GM18520 (cell line): Measurements from ENCODE around the gene MED26.
"Not testable (repeated sequence)": the region's sequence is repeated elsewhere in the genome, so short reads cannot be mapped to it uniquely, and the experiment has no call there.

Experiments
- ATAC-seq: cut with Tn5 transposase; IDR thresholded peaks from one replicate; pipeline ENCODE4 v1.9.1; 2021; ENCODE audit not compliant: unreplicated experiment

Gene MED26, protein sequence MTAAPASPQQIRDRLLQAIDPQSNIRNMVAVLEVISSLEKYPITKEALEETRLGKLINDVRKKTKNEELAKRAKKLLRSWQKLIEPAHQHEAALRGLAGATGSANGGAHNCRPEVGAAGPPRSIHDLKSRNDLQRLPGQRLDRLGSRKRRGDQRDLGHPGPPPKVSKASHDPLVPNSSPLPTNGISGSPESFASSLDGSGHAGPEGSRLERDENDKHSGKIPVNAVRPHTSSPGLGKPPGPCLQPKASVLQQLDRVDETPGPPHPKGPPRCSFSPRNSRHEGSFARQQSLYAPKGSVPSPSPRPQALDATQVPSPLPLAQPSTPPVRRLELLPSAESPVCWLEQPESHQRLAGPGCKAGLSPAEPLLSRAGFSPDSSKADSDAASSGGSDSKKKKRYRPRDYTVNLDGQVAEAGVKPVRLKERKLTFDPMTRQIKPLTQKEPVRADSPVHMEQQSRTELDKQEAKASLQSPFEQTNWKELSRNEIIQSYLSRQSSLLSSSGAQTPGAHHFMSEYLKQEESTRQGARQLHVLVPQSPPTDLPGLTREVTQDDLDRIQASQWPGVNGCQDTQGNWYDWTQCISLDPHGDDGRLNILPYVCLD

DNA sequence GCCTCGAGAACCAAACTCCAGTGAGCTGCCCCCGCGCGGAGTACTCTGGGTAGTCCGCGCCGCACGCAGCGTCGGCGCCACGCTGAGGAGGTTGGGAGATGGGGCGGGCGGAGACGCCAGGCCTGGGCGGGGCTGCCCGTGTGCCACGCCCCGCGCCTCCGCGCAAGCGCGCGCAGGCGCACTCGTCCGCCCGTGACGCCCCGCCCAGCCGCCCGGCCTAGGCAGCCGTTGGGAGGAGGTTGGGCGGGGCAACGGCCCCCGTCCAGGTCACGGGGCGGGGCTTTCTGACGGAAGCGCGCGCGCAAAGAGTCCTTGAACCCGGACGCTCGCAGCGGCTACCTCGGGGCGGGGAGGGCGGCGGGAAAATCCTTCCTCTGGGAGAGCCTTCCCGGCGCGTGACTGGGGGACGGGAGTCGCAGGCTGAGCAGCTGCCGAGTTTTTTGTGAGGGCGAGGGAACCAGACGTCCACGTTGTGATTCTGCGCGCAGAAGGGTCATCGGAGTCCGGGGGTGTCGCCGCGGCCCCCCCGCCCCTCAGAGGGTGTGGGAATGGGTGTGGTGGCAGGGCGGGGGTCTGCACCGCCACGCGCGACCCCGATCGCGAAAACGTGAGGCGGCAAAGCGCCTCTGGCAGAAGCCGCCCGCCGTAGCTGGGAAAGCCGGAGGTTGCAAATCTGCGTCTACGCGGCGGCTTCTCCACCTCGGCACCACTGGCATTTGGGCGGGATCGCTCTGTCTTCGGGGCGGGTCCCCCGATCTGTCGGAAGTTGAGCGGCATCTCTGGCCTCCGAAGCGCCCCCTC, at the start of gene MED26:
TSS of gene MED26 (minus strand) at position 22 of the 801 bp plus-strand sequence. CDS start 261 bp downstream, outside the sequence.
- peak; percentile 87 for ATAC-seq

DNA sequence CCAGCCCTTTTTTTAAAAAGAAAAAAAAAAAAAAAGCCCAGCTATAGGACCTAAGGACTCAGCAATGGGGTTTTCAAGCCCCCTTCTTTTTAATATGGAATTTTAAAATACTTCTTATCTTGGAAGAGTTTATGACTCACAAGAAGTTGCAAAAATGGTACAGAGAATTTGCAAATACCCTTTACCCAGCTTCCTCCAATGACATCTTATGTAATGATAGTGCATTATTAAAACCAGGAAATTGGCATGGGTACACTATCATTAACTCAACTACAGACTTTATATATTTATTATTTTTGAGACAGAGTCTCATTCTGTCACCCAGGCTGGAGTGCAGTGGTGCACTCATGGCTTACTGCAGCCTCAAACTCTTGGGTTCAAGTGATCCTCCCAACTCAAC, 49.1 kb upstream of the MED26 start:
- no peak for ATAC-seq

DNA sequence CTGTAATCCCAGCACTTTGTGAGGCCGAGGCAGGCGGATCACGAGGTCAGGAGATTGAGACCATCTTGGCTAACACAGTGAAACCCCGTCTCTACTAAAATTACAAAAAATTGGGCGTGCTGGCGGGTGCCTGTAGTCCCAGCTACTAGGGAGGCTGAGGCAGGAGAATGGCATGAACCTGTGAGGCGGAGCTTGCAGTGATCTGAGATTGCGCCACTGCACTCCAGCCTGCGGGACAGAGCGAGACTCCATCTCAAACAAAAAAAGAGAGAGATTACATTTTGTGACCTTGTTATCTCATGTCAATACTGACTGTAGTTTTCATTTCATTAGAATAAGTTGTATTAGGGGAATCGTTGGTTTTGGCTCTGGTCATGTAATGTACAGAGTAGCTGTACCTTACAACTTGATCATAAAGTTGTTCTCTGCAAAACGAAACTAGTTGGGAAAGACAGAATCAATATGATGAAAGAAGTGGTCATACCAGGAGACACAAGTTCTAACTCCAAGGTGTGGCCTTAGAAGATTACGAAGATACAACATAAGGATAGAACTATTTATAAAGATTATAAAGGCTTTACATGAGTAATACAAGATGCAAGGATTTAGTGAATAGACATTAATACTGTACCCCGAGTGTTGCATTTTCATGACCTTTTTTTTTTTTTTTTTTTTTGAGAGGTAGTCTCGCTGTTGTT, 48.2 kb upstream of the MED26 start:
- no peak for ATAC-seq

DNA sequence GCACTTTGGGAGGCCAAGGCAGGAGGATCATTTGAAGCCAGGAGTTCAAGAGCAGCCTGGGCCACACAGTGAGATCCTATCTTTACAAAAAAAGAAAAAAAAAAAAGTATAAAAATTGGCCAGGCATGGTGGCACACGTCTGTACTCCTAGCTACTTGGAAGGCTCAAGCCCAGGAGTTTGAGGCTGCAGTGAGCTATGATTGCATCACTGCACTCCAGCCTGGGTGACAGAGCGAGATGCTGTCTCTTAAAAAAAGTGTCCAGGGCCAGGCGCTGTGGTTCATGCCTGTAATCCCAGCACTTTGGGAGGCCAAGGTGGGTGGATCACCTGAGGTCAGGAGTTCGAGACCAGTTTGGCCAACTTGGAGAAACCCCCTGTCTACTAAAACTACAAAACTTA, 45.8 kb upstream of the MED26 start:
- not testable (repeated sequence) for ATAC-seq

DNA sequence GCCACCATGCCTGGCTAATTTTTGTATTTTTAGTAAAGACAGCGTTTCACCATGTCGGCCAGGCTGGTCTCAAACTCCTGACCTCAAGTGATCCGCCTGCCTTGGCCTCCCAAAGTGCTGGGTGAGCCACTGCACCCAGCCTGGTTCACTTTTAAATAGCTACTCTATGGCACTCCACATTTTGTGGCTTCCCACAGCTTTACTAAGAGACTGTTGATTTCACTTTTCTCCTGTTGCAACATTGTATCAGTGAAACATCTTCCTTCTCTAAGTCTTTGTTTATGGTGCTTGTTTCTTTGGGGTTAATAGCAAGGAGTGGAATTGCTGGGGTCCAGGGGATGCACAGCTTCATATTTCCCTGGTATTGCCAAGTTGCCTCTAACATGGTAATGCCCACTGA, 45.2 kb upstream of the MED26 start:
- ATAC-seq = no peak

DNA sequence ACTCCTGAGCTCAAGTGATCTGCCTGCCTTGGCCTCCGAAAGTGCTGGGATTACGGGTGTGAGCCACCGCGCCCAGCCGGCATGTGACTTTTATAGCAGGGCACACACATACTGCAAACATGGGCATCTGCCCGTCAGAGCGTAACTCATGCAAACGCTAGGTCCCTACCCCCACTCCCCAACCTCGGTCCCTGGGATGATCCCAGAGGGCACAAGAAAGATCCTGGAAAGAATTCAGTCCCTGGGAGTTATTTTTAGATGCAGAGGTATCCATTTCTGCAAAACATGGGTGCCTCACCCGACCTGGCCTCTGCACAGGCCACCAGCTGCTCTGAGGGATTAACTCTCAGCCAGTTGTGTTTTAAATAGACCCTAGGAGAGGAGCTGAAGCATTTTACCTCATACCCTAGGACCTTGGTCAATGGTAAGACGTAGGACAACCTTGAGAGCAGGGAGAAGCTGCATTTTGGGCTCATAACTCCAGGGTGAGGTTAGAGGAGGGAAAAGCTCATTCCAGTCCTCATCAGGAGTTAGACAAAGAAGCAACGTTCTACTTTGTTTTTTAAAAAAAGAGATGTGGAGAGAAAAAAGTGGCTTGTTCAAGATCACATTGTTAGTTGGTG, 43.8 kb upstream of the MED26 start:
- ATAC-seq = no peak

DNA sequence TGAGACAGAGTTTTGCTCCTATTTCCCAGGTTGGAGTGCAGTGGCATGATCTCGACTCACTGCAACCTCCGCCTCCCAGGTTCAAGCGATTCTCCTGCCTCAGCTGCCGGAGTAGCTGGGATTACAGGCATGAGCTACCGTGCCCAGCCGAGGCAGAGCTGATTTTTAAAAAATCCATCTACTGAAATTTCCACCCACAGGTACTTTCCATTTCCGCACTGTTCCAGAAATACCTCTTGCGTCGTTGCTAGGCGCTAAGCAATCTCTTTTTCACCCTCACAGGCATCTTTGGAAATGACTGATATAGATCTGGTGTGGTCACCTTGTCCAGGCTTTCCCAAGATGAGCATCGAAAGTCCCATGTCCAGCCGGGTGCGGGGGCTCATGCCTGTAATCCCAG, 42.3 kb upstream of the MED26 start:
- no peak for ATAC-seq

DNA sequence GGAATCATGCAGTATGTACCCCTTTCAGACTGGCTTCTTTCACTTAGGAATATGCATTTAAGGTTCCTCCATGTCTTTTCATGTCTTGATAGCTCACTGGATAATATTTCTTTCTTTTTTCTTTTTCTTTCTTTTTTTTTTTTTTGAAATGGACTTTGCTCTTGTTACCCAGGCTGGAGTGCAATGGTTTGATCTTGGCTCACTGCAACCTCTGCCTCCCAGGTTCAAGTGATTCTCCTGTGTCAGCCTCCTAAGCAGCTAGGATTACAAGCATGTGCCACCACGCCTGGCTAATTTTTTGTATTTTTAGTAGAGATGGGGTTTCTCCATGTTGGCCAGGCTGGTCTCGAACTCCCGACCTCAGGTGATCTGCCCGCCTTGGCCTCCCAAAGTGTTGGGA, 40.7 kb upstream of the MED26 start:
- not testable (repeated sequence) for ATAC-seq

DNA sequence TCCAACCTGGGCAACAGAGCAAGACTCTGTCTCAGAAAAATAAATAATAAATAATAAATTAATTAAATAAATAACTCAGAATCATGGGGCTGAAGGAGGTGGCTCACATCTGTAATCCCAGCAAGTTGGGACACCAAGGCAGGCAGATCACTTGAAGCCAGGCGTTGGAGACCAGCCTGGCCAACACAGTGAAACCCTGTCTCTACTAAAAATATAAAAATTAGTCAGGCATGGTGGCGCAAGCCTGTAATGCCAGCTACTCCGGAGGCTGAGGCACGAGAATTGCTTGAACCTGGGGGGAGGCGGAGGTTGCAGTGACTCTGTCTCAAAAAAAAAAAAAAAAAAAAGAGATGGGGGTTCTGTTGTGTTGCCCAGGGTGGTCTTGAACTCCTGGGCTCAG, 40.2 kb upstream of the MED26 start:
- no peak for ATAC-seq

DNA sequence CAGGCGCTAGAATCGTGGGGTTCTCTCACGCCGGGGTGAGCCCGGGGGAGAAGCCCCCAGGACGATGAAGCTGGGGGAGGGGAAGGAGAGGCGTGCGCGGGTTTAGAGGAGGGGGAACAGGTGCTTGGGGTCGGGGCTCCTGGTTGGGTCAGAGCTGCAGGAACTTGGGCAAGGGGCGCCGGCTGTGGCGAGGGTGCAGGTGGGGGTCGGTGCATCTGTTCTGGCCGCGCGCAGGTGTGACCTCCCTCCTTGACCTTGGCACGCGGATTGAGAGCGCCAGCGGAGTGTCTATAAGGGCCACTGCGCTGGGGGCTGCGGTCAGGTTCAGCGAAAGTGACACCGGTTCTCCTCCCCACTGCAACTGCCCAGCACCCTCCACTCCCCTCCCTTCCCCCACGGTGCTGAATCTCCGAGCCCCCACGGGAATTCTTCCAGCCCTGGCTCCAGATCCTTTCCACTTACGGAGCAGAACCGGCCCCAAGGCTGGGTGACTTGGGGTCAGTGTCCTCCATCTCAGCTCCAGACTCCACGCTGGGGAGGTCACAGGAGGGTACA, 33.6 kb upstream of the MED26 start:
- no peak for ATAC-seq

DNA sequence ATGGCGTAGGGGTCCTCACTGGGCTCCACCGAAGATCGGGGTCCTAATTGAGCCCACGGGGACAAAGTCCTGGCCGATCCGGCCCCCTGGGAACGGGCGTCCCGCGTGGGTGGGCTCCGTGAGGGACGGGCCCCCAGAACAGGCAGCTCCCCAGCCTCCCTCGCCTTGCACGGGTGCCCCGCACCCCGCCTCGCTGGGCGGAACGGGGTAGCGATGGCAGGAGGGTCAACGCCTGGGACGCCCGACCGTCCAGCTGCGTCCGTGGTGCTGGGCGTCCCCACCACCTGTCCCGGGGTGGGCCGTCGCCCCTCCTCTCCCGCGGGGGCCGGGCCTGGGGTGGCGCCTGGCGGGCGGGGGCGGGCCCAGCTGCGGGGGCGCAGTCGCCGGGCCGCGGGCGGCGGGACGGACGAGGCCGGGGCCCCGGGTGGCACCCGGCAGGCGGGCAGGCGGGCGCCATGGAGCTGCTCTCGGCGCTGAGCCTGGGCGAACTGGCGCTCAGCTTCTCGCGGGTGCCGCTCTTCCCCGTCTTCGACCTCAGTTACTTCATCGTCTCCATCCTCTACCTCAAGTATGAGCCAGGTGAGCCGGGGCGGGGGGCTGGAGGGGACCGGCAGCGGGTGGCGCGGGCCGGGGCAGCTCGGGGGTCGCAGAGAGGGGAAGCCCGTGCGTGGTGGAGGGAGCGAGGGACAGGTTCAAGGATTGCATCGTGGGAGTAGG, 32.9 kb upstream of the MED26 start, which contains the start of gene TMEM38A:
TSS of gene TMEM38A (plus strand) at position 377 of the 717 bp plus-strand sequence. CDS start at position 456, 79 bp downstream.
- ATAC-seq = no peak

DNA sequence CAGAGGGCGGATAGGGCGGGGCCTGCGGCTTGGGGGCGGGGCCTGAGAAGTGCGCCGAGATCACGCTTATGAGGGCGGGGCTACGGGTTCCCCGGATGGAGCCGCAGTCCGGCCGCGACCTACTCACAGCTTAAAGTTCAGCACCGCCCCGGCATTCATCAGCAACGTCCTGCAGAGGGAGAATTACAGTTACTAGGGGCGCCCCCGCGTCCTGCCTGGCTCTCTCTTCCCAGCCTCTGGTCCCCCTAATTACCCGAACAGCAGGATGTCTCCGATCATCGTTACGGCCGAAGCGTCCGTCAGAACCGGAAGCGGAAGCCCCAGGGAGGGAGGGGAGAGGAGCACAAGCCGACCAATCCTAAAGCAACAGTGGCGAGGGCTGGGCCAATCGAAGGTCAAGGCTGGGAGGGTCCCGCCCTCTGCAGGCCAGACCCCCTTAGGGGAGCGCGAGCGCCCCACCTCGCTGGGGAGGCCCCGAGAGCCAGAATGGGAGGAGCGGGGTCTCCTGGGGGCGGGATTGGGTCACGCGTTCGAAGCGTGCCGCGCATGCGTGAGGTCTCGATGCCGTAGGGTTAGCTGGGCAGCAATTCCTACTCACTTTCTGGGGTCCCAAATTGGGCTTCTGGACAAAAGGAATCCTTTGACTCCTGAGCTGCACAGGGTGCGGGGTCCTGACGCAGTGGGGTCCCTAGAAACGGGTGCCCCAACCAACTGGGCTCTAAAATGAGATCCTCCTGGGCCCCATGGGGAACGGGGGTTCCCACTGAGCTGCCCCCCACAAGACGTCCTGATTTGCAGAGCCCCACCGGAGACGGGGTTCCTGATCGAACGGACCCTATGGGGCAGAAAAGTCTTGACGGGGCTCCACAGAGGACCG, 32.1 kb upstream of the MED26 start, which contains the start of gene SMIM7:
TSS of gene SMIM7 (minus strand) at position 313 of the 877 bp plus-strand sequence. CDS start at position 279, 34 bp downstream.
- peak; percentile 88 for ATAC-seq

DNA sequence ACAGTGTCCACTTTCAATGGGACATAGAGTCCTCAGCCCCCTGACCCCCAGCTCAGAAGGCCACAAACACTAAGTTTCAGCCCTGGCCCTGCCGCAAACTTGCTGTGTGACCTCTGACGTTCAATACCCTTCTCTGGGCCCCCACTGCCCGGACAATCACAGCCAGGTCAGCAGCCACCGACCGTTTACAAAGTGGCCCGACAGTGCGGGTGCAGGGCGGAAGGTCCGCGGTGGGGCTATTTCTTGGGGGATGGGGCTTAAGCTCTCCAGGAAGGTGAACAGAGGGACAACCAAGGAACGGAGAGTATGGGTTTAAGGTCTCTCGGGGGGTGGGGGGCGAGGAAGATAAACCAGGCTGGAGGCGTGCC, 31.4 kb upstream of the MED26 start:
- ATAC-seq = no peak

DNA sequence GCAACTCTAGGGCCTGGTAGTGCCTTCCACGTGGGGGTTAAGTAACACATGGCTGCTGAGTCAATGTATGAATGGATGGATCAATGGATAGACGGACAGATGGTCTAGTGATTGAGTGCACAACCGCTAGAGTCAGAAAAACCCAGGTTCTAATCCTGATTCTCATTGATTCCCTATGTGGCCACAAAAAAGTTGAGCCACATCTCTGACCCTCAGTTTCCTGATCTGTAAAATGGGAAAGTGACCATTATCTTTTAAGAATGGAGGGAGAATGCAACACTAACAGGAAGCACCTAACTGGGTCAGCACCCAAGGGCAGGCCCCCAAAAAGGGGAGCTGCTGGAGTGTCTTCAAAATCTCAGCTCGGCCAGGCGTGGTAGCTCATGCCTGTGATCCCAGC, 29.4 kb upstream of the MED26 start:
- ATAC-seq = no peak

DNA sequence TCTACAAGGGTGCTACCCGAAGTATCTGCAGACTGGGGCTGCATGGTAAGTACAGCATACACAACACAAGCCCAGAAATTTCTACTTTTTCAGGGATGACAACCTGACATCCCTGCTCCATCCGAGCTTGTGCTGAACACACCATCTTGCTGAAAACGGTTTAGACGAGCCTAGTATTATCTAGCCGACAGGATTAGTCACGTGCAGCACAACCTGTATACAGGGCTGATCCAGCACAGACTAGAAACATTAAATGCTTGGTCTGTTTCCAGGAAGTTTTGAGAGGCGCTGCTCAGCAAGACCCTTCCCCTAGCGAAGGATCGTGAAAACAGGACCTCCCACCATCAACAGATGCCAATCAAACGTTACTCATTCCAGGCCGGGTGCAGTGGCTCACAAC, 27.7 kb upstream of the MED26 start:
- ATAC-seq = no peak

DNA sequence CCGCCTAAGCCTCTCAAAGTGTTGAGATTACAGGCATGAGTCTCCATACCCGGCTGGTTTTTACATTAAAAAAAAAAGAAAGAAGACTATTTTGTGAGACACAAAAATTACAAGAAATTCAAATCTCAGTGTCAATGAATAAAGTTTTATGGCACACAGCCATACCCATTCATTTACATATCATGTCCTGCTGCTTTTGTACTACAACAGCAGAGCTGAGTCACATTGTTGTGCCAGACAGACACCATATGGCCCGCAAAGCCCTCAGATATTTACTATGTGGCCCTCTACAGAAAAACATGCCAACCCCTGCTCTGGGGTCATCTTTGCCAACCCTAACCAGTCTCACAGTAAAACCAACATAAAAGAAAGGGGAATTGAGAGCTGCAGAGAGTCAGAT, 26.6 kb upstream of the MED26 start:
- ATAC-seq = no peak

DNA sequence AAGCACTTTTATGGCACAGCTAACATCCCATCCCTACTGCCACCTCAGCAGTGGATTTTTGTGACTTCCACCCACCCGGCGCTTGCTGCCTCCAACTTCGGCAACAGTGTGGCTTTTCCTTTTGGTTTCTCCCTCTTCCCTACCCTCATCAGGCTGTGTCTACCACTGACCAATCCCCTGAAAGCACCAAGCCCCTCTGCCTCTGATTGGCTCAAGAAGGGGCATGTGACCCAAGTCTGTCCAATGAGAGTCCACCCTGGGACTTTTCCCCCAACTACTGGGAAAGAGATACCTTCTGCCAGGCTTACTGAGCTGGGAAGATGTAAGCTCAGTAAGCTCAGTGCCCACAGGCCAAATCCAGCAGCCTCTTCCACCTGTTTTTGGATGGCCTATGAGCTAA, 26.1 kb upstream of the MED26 start:
- ATAC-seq = no peak

DNA sequence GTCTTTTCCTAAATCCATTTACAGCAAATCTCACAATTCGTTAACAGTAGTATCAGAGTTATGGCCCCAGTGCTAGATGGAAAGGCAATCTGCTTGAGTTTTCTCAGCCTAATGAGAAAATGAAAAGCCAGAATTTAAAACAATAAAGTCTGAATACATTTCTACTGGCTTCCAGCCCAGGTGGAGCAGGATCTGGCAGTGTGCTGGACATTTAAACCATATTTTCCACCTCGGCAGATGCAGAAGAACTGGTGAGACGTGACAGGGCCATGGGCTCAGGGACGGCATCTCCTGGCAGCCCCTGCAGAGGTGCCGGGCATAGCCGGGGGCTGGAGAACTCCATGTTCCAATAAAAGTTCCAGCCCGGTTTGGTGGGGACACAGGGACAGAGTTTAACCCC, 24.9 kb upstream of the MED26 start:
- no peak for ATAC-seq
